Choroid plexus epithelial cell (primary cell): ENCODE data around the gene TMEM212.

ENCODE experiments used
- DNase-seq: peaks from one replicate; pipeline ENCODE4 v3.0.0-alpha.2; 2010; ENCODE audit warnings: low read depth
- H3K4me3 ChIP-seq: 2 replicates; pipeline ENCODE4 v1.5.1; 2011; ENCODE audit warnings: low read depth, mild to moderate bottlenecking, control low read depth, low read length, moderate library complexity
- CTCF ChIP-seq: conservative IDR thresholded peaks from 2 replicates; pipeline ENCODE4 v1.5.1; 2011; ENCODE audit warnings: low read depth, mild to moderate bottlenecking, control low read depth, inconsistent platforms, low read length, moderate library complexity

Gene TMEM212

GRCh38 chr3:171883257-171883892 lies 40.2 kb downstream of the TMEM212 start:
- no peak for TF ChIP-seq CTCF

GRCh38 chr3:171883893-171884279 lies 40.7 kb downstream of the TMEM212 start:
- no peak for DNase-seq
- TF ChIP-seq CTCF: no peak
- H3K4me3 ChIP-seq: no peak overlapping the region

More at GRCh38 chr3:171883257-171883892, 40.2 kb downstream of the TMEM212 start:
- no peak overlapping the region for H3K4me3 ChIP-seq
- no peak for DNase-seq

GRCh38 chr3:171888466-171888865 lies 45.3 kb downstream of the TMEM212 start:
- no peak for DNase-seq
- TF ChIP-seq CTCF: no peak

GRCh38 chr3:171890398-171890797 lies 47.2 kb downstream of the TMEM212 start:
- no peak for DNase-seq
- no peak overlapping the region for H3K4me3 ChIP-seq
- no peak for TF ChIP-seq CTCF

More at GRCh38 chr3:171888466-171888865, 45.3 kb downstream of the TMEM212 start:
- H3K4me3 ChIP-seq: no peak overlapping the region

GRCh38 chr3:171892457-171892856 lies 49.3 kb downstream of the TMEM212 start:
- H3K4me3 ChIP-seq: no peak overlapping the region
- DNase-seq: no peak
- TF ChIP-seq CTCF: no peak

GRCh38 chr3:171895291-171895690 lies 52.1 kb downstream of the TMEM212 start:
- no peak for TF ChIP-seq CTCF
- no peak overlapping the region for H3K4me3 ChIP-seq
- DNase-seq: no peak

GRCh38 chr3:171895900-171896299 lies 52.8 kb downstream of the TMEM212 start:
- no peak overlapping the region for H3K4me3 ChIP-seq
- no peak for TF ChIP-seq CTCF
- DNase-seq: no peak
